Breast epithelium (tissue), 4 donors: Measurements from ENCODE around the gene HOXC5. TPM values are rescaled to one million over a fixed set of nuclear protein-coding genes. Genes with fewer than 3 reads are reported as not detected.

Experiments used
- DNase-seq, 2 donors: peaks; one replicate each; pipeline ENCODE4 v3.0.0-alpha.2; 2019; ENCODE audit warnings: low spot score in 2 of 2
- H3K27ac ChIP-seq, 2 donors: fragments of 200-600 bp; sonication (generic) in 1 of 2; one replicate each; pipeline ENCODE4 v1.5.1; 2016 to 2019; ENCODE audit warnings: mild to moderate bottlenecking in 1 of 2
- H3K27me3 ChIP-seq, 2 donors: fragments of 200-600 bp; sonication (generic) in 1 of 2; one replicate each; pipeline versions ENCODE4 v1.5.1 to v1.6.0; 2017 to 2019; ENCODE audit warnings: control low read depth in 1 of 2, mild to moderate bottlenecking in 1 of 2
- H3K36me3 ChIP-seq: fragments of 200-600 bp; one replicate; pipeline ENCODE4 v1.5.1; 2019
- H3K4me1 ChIP-seq, 2 donors: fragments of 200-600 bp; sonication (generic); one replicate each; pipeline ENCODE4 v1.5.1; 2016 to 2019; ENCODE audit warnings: control low read depth in 1 of 2
- H3K4me3 ChIP-seq, 3 donors: fragments of 200-600 bp; sonication (generic); 1 replicate in 2 of 3; 2 replicates in 1 of 3; pipeline ENCODE4 v1.5.1; 2016 to 2019; ENCODE audit warnings: mild to moderate bottlenecking in 3 of 3, moderate library complexity in 2 of 3
- H3K9me3 ChIP-seq, 2 donors: fragments of 200-600 bp; sonication (generic) in 1 of 2; one replicate each; pipeline ENCODE4 v1.5.1; 2016 to 2019; ENCODE audit warnings: control low read depth in 1 of 2
- CTCF ChIP-seq, 3 donors: fragments of 450-650 bp; IDR thresholded peaks; one replicate each; pipeline ENCODE4 v1.5.1; 2016 to 2017; ENCODE audit warnings: antibody characterized with exemption in 3 of 3, mild to moderate bottlenecking in 3 of 3, moderate library complexity in 3 of 3
- POLR2A ChIP-seq: fragments of 450-650 bp; IDR thresholded peaks from one replicate; pipeline ENCODE4 v1.6.1; 2016; ENCODE audit warnings: antibody characterized with exemption, mild to moderate bottlenecking, moderate library complexity
- POLR2AphosphoS5 ChIP-seq, 3 donors: sonication (generic); formaldehyde crosslinking; IDR thresholded peaks; one replicate each; pipeline ENCODE4 v1.6.1; 2017; ENCODE audit warnings: antibody characterized with exemption in 3 of 3
- intact Hi-C: fragments of 100-400 bp; cut with DNase I; formaldehyde crosslinking; loops from one replicate; pipeline ENCODE4 v1.15.1; 2023; ENCODE audit warnings: low total_unique reads
- total RNA-seq, 3 donors: library from RNA; depleted of rRNA; stranded (reverse); fragments of >200 nt; gene quantifications; one replicate each; pipeline ENCODE4 v1.1.0, GENCODE V29; 2016

The HOXC5 gene
- total RNA-seq, 3 donors from 2014 or later = 0.73 to 0.98 (median 0.96) TPM

GRCh38 chr12:53995378-53996239, 37.2 kb upstream of the HOXC5 start:
- Histone ChIP-seq H3K9me3 (no peaks in the 10 kb centered on the region), H3K27me3 (peaks cover 1 to 60% of the 10 kb centered on the region in 2 donors), H3K4me3 (peak overlapping the region; percentile 47 to 71 (median 71)), H3K36me3 (no peaks in the 10 kb centered on the region), H3K4me1 (peaks cover 4 to 9% of the 10 kb centered on the region in 2 donors), H3K27ac (peak overlapping the region; percentile 82 to 91)
- DNase-seq = no peak
- TF ChIP-seq POLR2AphosphoS5 (IDR thresholded peaks at IDR 0.05) (peak in 2 of 3 donors; percentile 78 to 83), POLR2A (peak; percentile 34), CTCF (IDR thresholded peaks at IDR 0.05) (no peak)
- intact Hi-C loops = no loop called here

GRCh38 chr12:53996240-53997203, 36.3 kb upstream of the HOXC5 start:
- no peaks in the 10 kb centered on the region for H3K36me3 ChIP-seq
- H3K4me1 ChIP-seq = peaks cover 4 to 9% of the 10 kb centered on the region in 2 donors
- H3K27ac ChIP-seq = peak overlapping the region; percentile 82 to 91
- H3K9me3 ChIP-seq = no peaks in the 10 kb centered on the region
- no peak for TF ChIP-seq CTCF (IDR thresholded peaks at IDR 0.05)
- TF ChIP-seq POLR2AphosphoS5 (IDR thresholded peaks at IDR 0.05) = no peak
- no peak for TF ChIP-seq POLR2A
- H3K27me3 ChIP-seq = peaks cover 0 to 51% of the 10 kb centered on the region in 2 donors
- DNase-seq = no peak
- H3K4me3 ChIP-seq = peak overlapping the region; percentile 47 to 71 (median 71)
- intact Hi-C loops = no loop called here

GRCh38 chr12:53997204-53998109, 35.4 kb upstream of the HOXC5 start:
- Histone ChIP-seq H3K27ac (peak overlapping the region; percentile 19 to 91), H3K4me1 (peaks cover 4 to 9% of the 10 kb centered on the region in 2 donors), H3K27me3 (peaks cover 0 to 41% of the 10 kb centered on the region in 2 donors), H3K9me3 (no peaks in the 10 kb centered on the region), H3K4me3 (peak overlapping the region; percentile 47 to 96 (median 71)), H3K36me3 (no peaks in the 10 kb centered on the region)
- TF ChIP-seq POLR2A = no peak
- TF ChIP-seq POLR2AphosphoS5 (IDR thresholded peaks at IDR 0.05) = no peak
- no peak for TF ChIP-seq CTCF (IDR thresholded peaks at IDR 0.05)
- DNase-seq = no peak
- intact Hi-C loops = no loop called here

GRCh38 chr12:53998110-53998899, 34.5 kb upstream of the HOXC5 start:
- peak overlapping the region; percentile 19 to 91 for H3K27ac ChIP-seq
- H3K27me3 ChIP-seq = peaks cover 0 to 33% of the 10 kb centered on the region in 2 donors

More at GRCh38 chr12:53998110-53998899, 34.5 kb upstream of the HOXC5 start:
- TF ChIP-seq CTCF (IDR thresholded peaks at IDR 0.05) (no peak), POLR2A (no peak), POLR2AphosphoS5 (IDR thresholded peaks at IDR 0.05) (no peak)
- H3K4me1 ChIP-seq = peaks cover 4 to 9% of the 10 kb centered on the region in 2 donors
- no peak for DNase-seq
- H3K4me3 ChIP-seq = peak overlapping the region; percentile 47 to 96 (median 71)
- intact Hi-C loops = no loop called here
- no peaks in the 10 kb centered on the region for H3K36me3 ChIP-seq
- H3K9me3 ChIP-seq = no peaks in the 10 kb centered on the region
